Measurements from ENCODE around the gene USP7. TPM values are rescaled to one million over a fixed set of nuclear protein-coding genes. Genes with fewer than 3 reads are reported as not detected.

USP7 gene
- total and polyA plus RNA-seq, 4 donors: 19.7 to 174 (median 56.0) TPM

GRCh38 chr16:8882725-8883377 lies 80.9 kb downstream of the USP7 start:
- no peak for ATAC-seq (ENCODE audit: insufficient read depth, low FRiP score)
- no peak overlapping the region for H3K27ac ChIP-seq (ENCODE audit: low read depth in 1 of 2, low read length in 1 of 2)
- H3K36me3 ChIP-seq (ENCODE audit: control insufficient read depth in 4 of 4, insufficient read depth in 4 of 4, low read length in 4 of 4): peaks cover 0 to 5% (median under 1%) of the 10 kb centered on the region in 4 donors
- H3K27me3 ChIP-seq (ENCODE audit: control insufficient read depth in 3 of 3, insufficient read depth in 3 of 3, low read length in 2 of 3): no peaks in the 10 kb centered on the region
- H3K9ac ChIP-seq (ENCODE audit: insufficient read depth in 1 of 2, low read length in 2 of 2): no peak overlapping the region
- 89 to 91% methylated on average over 17 of the region's 17 CpGs for WGBS, 2 donors
- peaks cover 0 to 17% (median 0%) of the 10 kb centered on the region in 5 donors for H3K4me1 ChIP-seq (ENCODE audit: control insufficient read depth in 5 of 5, insufficient read depth in 5 of 5, low read length in 5 of 5)
- DNase-seq: no peak
- no peak for TF ChIP-seq CTCF (IDR thresholded peaks at IDR 0.05; ENCODE audit: control extremely low read depth, extremely low read depth)
- no peaks in the 10 kb centered on the region for H3K9me3 ChIP-seq (ENCODE audit: control insufficient read depth in 4 of 4, insufficient read depth in 3 of 4, low read length in 3 of 4)
- no peak overlapping the region for H3K4me3 ChIP-seq

- Histone ChIP-seq H3K27me3 (ENCODE audit: control insufficient read depth in 3 of 3, insufficient read depth in 3 of 3, low read length in 2 of 3) (no peaks in the 10 kb centered on the region), H3K9me3 (ENCODE audit: control insufficient read depth in 4 of 4, insufficient read depth in 3 of 4, low read length in 3 of 4) (no peaks in the 10 kb centered on the region), H3K9ac (ENCODE audit: insufficient read depth in 1 of 2, low read length in 2 of 2) (no peak within 1 kb of the TSS), H3K4me1 (ENCODE audit: control insufficient read depth in 5 of 5, insufficient read depth in 5 of 5, low read length in 5 of 5) (peaks cover 0 to 17% (median 0%) of the 10 kb centered on the region in 5 donors), H3K36me3 (ENCODE audit: control insufficient read depth in 4 of 4, insufficient read depth in 4 of 4, low read length in 4 of 4) (peaks cover 0 to 2% (median 0%) of the 10 kb centered on the region in 4 donors), H3K27ac (ENCODE audit: low read depth in 1 of 2, low read length in 1 of 2) (no peak within 1 kb of the TSS), H3K4me3 (no peak within 1 kb of the TSS)
- DNase-seq (no peak), ATAC-seq (ENCODE audit: insufficient read depth, low FRiP score) (no peak)
- TF ChIP-seq CTCF (IDR thresholded peaks at IDR 0.05; ENCODE audit: control extremely low read depth, extremely low read depth): no peak
- 68 to 76% methylated on average over 10 of the region's 10 CpGs for WGBS, 2 donors
Observed at GRCh38 chr16:8882041-8882617, 81.6 kb downstream of the USP7 start, which contains the start of gene LITAFD. TSS of gene LITAFD (plus strand) at chr16:8882351. CDS start at chr16:8884356, 2,005 bp downstream.

- Histone ChIP-seq H3K4me3 (no peak overlapping the region), H3K4me1 (ENCODE audit: control insufficient read depth in 5 of 5, insufficient read depth in 5 of 5, low read length in 5 of 5) (peaks cover 0 to 13% (median 0%) of the 10 kb centered on the region in 5 donors), H3K36me3 (ENCODE audit: control insufficient read depth in 4 of 4, insufficient read depth in 4 of 4, low read length in 4 of 4) (no peaks in the 10 kb centered on the region), H3K27ac (ENCODE audit: low read depth in 1 of 2, low read length in 1 of 2) (no peak overlapping the region), H3K9me3 (ENCODE audit: control insufficient read depth in 4 of 4, insufficient read depth in 3 of 4, low read length in 3 of 4) (no peaks in the 10 kb centered on the region), H3K9ac (ENCODE audit: insufficient read depth in 1 of 2, low read length in 2 of 2) (no peak overlapping the region), H3K27me3 (ENCODE audit: control insufficient read depth in 3 of 3, insufficient read depth in 3 of 3, low read length in 2 of 3) (no peaks in the 10 kb centered on the region)
- TF ChIP-seq CTCF (IDR thresholded peaks at IDR 0.05; ENCODE audit: control extremely low read depth, extremely low read depth): no peak
- WGBS, 2 donors: 88 to 95% methylated on average over 8 of the region's 8 CpGs
- ATAC-seq (ENCODE audit: insufficient read depth, low FRiP score) (no peak), DNase-seq (no peak)
Observed at GRCh38 chr16:8880839-8881510, 82.7 kb downstream of the USP7 start.

All from lung (tissue), 12 donors.